Hematopoietic multipotent progenitor cell treated with erythropoietin and hydrocortisone succinate and interleukin-3 and kit ligand, for 8 days (in vitro differentiated cells): Measurements from ENCODE around the gene AP2B1.

Experiments
- DNase-seq: peaks from one replicate; pipeline ENCODE4 v3.0.0-alpha.2; 2015

AP2B1 gene

DNA sequence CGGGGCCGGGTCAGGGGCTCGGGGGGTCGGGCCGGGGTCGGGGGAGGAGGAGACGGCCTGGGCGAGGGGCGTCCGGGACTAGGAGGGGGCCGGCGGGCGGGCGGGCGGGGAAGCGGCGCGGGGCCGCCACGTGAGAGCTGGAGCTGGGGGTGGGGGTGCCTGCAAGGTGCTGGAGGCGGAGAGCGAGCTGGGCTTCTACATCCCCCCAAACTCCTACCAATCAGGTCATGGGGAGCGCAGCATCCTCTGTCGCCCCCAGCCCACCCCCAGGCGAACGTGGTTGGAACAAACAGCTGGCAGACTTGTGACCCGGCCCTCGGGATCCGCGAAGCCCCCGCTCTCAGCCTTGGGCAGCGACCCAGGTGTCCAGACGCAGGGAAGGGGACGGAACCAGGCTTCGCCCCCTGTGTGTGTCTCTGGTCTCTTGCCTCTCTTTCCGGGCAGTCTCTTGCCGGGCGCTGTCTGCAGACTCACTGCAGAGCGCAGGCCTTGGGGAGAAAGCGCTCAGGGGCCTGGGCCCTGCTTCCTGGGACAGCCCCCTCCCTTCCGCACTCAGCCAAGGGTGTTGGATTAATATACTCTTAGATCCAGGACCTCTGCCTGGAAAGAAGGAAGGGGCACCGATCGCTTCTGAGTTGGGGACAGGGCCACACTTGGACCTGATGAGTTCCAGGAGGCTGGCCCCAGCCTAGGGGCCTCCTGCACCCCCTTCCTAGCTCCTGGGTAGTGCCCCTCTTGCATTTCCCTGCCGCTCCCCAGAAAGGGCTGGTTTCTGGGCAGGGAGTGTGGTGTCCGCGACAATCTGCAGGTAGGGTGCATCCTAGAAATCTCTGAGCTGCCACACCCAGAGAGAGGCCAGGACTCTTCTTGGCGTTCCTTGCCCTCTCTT is 145.0 kb downstream of the AP2B1 start:
- DNase-seq = no peak

DNA sequence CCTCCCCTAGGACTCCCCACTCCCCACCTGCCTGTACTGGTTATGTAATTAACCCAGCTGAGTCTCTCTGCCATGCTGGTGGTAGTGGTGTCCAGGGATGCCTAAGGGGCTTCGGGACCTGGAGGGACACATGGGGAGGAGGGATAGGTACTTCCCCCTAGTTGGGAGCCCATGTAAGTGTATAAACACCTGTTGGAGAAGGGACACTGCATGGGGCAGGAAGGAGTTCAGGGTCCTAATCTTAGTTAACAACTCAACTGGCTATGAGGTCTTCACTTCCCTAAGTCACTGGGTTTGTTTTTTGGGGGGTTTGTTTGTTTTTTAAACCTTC is 145.6 kb downstream of the AP2B1 start:
- DNase-seq = no peak

GRCh38 chr17:35733366-35733765 is 146.2 kb downstream of the AP2B1 start:
- no peak for DNase-seq

- DNase-seq = no peak
Measured at GRCh38 chr17:35734396-35734795, 147.3 kb downstream of the AP2B1 start.

DNA sequence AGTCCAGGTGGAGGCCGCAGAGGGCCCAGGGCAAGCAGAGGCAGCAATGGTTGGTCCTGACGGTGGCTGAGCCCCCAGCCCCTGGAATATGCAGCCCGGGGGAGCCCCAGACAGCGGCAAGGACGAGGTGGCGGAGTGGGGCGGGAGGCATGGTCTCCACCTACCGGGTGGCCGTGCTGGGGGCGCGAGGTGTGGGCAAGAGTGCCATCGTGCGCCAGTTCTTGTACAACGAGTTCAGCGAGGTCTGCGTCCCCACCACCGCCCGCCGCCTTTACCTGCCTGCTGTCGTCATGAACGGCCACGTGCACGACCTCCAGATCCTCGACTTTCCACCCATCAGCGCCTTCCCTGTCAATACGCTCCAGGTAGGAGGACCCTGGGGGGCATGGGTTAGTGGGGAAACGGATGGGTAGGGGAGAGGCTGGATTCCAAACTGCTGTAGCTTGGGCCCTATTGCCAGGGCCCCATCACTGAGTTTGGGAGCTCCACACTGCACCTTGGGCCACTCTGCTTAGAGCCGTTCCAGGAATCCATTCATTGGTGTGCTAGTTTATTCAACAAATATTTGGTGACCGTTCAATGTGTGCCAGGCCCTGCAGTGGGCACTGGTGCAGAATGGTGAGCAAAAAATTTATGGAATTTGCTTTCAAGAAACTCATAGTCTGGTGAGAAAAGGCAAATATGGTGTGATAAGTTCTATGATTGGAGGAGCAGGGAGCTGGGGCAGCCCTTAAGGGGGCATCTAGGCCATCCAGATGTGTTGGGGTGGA is 148.1 kb downstream of the AP2B1 start:
- DNase-seq = no peak

GRCh38 chr17:35736236-35736635 is 149.1 kb downstream of the AP2B1 start:
- DNase-seq = no peak

GRCh38 chr17:35738519-35739133 is 151.5 kb downstream of the AP2B1 start:
- DNase-seq = no peak

DNA sequence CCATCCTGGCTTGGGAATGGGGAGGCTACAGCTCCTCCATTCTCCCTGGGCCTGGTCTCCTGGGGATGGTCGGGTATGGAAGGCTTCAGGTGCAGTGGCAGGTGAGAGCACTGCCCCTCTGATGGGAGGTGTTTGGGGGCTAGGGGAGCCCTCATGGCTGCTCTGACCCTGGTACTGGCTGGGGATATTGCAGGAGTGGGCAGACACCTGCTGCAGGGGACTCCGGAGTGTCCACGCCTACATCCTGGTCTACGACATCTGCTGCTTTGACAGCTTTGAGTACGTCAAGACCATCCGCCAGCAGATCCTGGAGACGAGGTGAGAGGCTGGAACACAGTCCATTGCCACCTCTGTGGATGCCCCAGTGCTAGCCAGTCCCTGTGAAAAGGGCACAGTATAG is 153.1 kb downstream of the AP2B1 start:
- DNase-seq = no peak

DNA sequence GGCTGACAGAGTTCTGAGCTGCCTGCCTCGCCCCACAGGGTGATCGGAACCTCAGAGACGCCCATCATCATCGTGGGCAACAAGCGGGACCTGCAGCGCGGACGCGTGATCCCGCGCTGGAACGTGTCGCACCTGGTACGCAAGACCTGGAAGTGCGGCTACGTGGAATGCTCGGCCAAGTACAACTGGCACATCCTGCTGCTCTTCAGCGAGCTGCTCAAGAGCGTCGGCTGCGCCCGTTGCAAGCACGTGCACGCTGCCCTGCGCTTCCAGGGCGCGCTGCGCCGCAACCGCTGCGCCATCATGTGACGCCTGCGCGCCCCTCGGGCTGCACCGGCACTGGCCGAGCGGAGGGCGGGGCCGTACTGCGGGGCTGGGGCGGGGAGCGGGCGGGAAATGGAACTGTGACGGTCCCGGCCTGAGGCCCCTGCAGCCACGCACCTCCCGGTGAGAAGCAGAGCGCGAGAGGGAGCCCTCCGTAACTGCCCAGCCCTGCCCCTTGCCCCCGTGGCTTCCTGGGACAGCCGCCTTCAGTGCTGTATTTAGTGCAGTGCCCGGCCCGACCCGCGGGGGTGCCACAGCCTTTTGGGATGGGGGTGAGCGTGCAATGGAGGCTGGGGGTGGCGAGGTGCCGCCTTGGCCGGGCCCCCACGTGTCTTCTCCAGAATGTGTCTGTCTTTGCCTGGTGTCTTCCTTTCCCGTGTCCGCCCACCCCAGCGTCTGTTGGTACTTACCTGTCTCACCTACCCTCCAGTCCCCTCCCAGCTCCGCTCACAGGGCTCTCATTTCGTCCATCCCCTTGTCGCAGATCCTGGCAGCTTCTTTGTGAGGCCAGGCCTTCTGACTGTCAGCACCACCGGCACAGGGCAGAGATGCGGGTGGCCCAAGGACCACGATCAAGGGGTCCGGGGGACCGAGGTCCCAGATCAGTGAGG is 154.1 kb downstream of the AP2B1 start:
- peak; percentile 38 for DNase-seq

DNA sequence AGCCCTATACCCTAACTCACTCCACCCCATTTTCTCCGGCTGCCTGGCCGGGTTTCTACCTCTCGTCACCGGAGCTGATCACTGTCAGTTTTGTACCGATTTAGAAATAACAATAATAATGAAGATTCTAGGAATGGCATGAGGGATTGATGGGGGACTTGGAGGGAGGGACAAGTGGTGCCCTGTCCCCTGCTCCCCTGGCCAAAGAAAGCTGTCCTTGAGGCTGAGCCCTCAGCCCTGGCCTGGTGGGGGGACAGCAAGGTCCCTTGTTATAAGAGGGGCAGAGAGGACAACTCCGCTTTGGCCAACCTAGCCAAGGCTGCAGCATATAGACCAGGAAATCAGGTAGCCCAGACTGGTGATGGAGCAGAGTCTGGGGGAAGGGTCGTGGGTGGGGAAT is 155.4 kb downstream of the AP2B1 start:
- DNase-seq = no peak

- no peak for DNase-seq
Measured at GRCh38 chr17:35742896-35743477, 155.9 kb downstream of the AP2B1 start.

DNA sequence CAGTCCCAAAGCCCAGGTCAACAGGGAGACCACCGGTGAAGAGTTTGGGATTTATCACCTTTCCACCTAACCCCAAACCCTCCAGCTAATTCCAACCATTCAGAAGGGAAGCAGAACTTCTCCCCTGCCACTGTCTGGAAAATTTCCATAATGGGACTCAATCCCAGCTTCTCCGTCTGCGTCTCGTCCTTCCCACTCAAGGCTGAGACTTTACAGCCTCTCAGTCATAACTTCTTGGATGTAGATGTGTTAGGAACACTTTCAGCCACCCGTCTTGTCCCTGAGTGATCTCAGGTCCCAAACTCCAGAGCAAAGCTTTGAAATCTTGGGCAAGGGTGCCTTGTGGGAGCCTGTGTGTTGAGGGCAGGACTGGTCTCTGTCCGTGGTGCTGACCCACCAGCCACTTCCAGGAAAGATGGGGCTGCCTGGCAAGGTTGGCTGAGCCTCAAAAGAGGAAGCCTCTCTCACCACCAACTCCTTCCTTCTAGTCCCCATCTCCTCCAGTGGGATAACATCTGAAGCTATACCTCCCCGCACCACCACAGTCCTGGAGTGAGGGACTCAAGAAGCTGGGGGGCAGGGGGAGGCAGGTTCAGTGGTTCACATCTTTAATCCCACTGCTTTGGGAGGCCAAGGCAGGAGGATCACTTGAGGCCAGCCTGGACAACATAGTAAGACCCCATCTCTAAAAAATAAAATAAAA is 156.7 kb downstream of the AP2B1 start:
- DNase-seq = peak; percentile 48

DNA sequence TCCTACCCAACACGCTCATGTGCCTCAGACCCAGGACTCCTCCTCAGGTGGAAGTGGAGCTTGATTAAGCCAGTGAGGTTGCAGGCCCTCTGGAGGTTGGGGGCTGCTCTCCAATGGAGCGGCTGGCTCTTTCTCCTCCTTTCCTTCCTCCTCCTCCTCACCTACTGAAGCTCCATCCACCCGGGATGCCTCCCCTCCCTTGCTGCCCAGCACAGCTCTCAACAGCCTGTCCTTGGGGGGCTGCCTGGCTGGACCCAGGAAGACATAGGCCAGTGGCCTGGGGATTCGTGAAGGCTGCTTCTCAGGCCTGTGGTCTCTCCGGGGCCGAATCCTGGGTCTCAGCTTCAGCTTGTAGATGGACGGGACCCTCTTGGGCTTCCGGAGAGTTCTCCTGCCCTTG is 157.7 kb downstream of the AP2B1 start:
- DNase-seq = no peak

GRCh38 chr17:35745246-35745645 is 158.1 kb downstream of the AP2B1 start:
- DNase-seq = no peak

- no peak for DNase-seq
Measured at GRCh38 chr17:35745749-35746320, 158.7 kb downstream of the AP2B1 start.

- peak; percentile 85 for DNase-seq
Measured at GRCh38 chr17:35747540-35748017, 160.5 kb downstream of the AP2B1 start.

DNA sequence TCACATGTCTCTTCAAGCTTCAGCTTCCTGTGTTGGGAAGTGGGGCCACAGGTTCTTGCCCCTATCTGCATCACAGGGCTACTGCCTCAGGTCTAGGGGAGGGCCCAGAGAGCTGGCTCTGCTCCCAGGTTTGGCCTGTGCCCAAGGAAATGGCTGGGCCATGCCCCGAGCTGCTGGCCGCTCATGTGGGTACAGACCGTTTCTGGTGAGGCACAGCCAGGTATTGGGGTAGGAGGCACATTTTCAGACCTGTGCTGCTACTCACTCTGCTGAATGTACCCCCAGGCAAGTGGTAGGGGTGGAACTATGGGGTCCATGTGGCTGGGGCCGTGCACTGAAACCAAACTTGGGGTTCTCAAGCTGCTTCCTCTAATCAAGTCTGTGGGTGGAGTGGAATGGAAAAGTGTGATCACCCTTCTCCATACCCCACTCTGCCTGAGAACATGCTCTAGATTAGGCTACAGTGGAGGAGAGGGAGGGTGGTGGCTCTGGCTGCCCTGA is 161.3 kb downstream of the AP2B1 start:
- peak; percentile 95 for DNase-seq

DNA sequence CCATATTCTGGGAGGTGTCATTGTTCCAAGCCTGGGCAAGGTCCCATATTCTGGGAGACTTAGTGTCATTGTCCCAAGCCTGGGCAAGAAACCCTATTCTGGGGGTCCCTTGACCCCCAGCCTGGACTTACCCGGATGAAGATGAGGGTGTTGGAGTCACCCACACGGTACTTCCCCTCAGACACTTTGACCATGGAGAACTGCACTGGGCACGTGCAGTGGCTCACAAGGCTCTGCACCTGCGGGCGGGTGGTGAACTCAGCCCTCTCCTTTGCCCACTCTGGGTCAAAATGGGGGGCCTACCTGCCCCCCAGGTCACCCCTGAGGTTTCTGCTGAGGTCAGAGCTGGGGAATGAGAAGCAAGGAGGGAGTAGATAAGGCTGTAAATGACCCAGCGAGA is 161.9 kb downstream of the AP2B1 start:
- no peak for DNase-seq

DNA sequence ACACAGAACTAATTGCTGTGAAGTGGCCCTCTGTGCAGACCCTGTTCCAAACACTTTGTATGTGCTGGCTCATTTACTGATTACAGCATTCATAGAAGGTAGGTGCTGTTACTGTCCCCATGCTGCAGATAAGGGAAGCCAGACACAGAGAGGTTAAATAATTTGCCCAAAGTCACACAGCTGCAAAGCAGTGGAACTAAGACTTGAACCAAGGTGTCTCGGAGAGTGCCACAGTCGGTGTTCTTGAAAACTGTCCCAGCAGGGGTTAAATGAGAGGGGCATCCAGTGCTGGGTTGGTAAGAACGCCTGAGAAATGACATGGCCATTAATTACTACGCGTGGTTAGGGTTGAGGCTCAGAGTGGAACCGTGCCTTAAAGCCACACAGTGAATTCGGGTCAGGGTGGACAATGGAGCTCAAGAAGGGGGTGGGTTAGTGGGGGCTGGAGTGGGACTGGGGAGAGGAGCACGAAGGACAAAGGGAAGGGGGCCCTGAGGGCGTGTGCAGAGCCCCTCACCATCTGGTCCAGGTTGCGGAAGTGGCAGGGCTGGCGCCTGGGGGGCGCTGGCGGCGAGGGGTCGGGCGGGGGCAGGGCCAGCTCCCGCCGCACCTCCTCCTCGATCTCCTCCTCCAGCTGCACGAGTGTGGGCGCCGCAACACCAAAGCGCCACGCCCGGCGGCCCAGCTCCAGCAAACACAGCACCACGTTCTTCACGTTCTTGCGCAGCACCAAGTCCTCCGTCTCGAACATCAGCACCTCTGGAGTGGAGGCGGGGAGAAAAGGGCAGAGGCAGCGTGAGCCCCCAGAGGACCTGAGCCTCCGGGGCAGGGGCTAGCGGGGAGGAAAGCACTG is 162.7 kb downstream of the AP2B1 start:
- DNase-seq = peak; percentile 69
